HepG2 (cell line): ENCODE results near the gene PLBD2. TPM values are rescaled to one million over a fixed set of nuclear protein-coding genes. Genes with fewer than 3 reads are reported as not detected.

Experiments used
- ELF3 ChIP-seq: IDR thresholded peaks from 2 replicates; pipeline ENCODE4 v1.6.1; 2016; ENCODE audit warnings: missing genetic modification reagents, missing compliant biosample characterization
- ESRRA ChIP-seq: sonication (generic); formaldehyde crosslinking; IDR thresholded peaks from 2 replicates; pipeline ENCODE4 v1.5.1; 2020; ENCODE audit warnings: mild to moderate bottlenecking, low read depth, missing genetic modification reagents
- FOXK1 ChIP-seq: sonication (generic); formaldehyde crosslinking; IDR thresholded peaks from 2 replicates; pipeline ENCODE4 v1.4.0; 2020; ENCODE audit warnings: low read depth, missing genetic modification reagents, borderline replicate concordance
- MIER2 ChIP-seq: IDR thresholded peaks from 2 replicates; pipeline ENCODE4 v1.6.1; 2016; ENCODE audit warnings: missing biosample characterization, missing genetic modification reagents
- NCOA2 ChIP-seq: sonication (generic); formaldehyde crosslinking; IDR thresholded peaks from 2 replicates; pipeline ENCODE4 v1.8.0; 2022; ENCODE audit warnings: inconsistent platforms
- NFE2L1 ChIP-seq: sonication (generic); formaldehyde crosslinking; IDR thresholded peaks from 2 replicates; pipeline ENCODE4 v1.4.0; 2020; ENCODE audit warnings: missing genetic modification reagents, mild to moderate bottlenecking, borderline replicate concordance
- SMAD3 ChIP-seq: sonication (generic); formaldehyde crosslinking; IDR thresholded peaks from 2 replicates; pipeline ENCODE4 v1.4.0; 2020; ENCODE audit warnings: missing genetic modification reagents
- STAT5B ChIP-seq: sonication (generic); formaldehyde crosslinking; IDR thresholded peaks from 2 replicates; pipeline ENCODE4 v1.4.0; 2020; ENCODE audit warnings: missing genetic modification reagents
- TCF7L2 ChIP-seq: IDR thresholded peaks from 2 replicates; pipeline ENCODE4 v1.6.1; 2011; ENCODE audit warnings: mild to moderate bottlenecking, low read depth, low read length, moderate library complexity
- ZMAT5 ChIP-seq: sonication (generic); formaldehyde crosslinking; IDR thresholded peaks from 2 replicates; pipeline ENCODE4 v1.5.0; 2020; ENCODE audit warnings: mild to moderate bottlenecking, low read depth, missing genetic modification reagents, borderline replicate concordance
- ZNF33B ChIP-seq: sonication (generic); formaldehyde crosslinking; IDR thresholded peaks from 2 replicates; pipeline ENCODE4 v1.5.1; 2020; ENCODE audit warnings: mild to moderate bottlenecking, missing genetic modification reagents
- ZNF484 ChIP-seq: sonication (generic); formaldehyde crosslinking; IDR thresholded peaks from 2 replicates; pipeline ENCODE4 v1.5.1; 2020; ENCODE audit warnings: mild to moderate bottlenecking, low read depth, missing genetic modification reagents, borderline replicate concordance
- polyA plus RNA-seq, 8 experiments: library from polyadenylated mRNA; depleted of rRNA in 3 of 8; stranded (reverse) in 7 of 8; unstranded in 1 of 8; fragments of >200 nt; fragmentation: Illumina TruSeq in 4 of 8; extraction: Trizol in 4 of 8; gene quantifications; 2 replicates each; pipeline versions ENCODE4 v1.2.1 to v1.2.3, GENCODE V29; 2011 to 2016; ENCODE audit warnings: low read depth in 4 of 8, missing spikeins in 1 of 8, mixed read lengths in 1 of 8; ENCODE audit not compliant: insufficient read depth in 1 of 8
- total RNA-seq, 5 experiments: library from RNA; depleted of rRNA; stranded (reverse); fragments of >200 nt; fragmentation: Illumina TruSeq; extraction: Trizol; gene quantifications; 2 replicates each; pipeline ENCODE4 v1.2.3, GENCODE V29; 2016; ENCODE audit warnings: low read depth in 1 of 5
- TF ChIP-seq, protein P1 (sequence below): sonication (generic); formaldehyde crosslinking; IDR thresholded peaks from 2 replicates; pipeline ENCODE4 v1.8.1; 2022; ENCODE audit warnings: low read depth, mild to moderate bottlenecking, missing genetic modification reagents
- TF ChIP-seq, protein P2 (sequence below): sonication (generic); formaldehyde crosslinking; IDR thresholded peaks from 2 replicates; pipeline ENCODE4 v1.4.0; 2020; ENCODE audit warnings: missing genetic modification reagents
- TF ChIP-seq, protein P3 (sequence below): sonication (generic); formaldehyde crosslinking; IDR thresholded peaks from 2 replicates; pipeline ENCODE4 v1.5.1; 2020; ENCODE audit warnings: missing genetic modification reagents, mild to moderate bottlenecking, borderline replicate concordance

Gene PLBD2
- total and polyA plus RNA-seq, 2 of the 13 experiments (the other 11 are each of a cell fraction or from before 2014, with no cell fraction given): 6.7 to 8.5 TPM

DNA sequence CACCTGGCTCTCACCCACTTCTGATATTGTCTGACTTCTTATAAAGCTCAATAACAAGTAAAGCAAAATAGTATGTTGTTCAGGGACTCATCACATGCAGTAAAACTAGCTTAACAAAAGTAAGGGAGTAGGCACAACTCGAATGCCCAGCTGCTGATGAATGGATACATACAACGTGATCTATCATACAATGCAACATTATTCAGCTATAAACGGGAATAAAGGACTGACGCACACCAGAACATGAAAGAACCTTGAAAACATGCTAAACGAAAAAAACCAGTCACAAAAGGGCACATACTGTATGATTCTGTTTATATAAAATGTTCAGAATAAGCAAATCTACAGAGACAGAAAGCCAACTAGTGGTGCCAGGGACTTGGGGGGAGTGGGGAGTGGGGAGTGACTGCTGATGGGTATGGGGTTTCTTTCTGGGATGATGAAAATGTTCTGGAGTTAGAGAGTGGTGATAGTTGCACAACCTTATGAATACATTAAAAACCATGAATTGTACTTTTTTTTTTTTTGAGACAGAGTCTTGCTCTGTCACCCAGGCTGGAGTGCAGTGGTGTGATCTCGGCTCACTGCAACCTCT, 11.1 kb downstream of the PLBD2 start (continued):
- no peak for TF ChIP-seq TCF7L2
- TF ChIP-seq ZMAT5 (CRISPR knock-in tag): no peak
- TF ChIP-seq MIER2: no peak
- TF ChIP-seq ESRRA (CRISPR knock-in tag): no peak
- no peak for TF ChIP-seq STAT5B
- TF ChIP-seq NFE2L1 (CRISPR knock-in tag): no peak
- TF ChIP-seq ZNF33B (CRISPR knock-in tag): no peak
- TF ChIP-seq, protein P1, sequence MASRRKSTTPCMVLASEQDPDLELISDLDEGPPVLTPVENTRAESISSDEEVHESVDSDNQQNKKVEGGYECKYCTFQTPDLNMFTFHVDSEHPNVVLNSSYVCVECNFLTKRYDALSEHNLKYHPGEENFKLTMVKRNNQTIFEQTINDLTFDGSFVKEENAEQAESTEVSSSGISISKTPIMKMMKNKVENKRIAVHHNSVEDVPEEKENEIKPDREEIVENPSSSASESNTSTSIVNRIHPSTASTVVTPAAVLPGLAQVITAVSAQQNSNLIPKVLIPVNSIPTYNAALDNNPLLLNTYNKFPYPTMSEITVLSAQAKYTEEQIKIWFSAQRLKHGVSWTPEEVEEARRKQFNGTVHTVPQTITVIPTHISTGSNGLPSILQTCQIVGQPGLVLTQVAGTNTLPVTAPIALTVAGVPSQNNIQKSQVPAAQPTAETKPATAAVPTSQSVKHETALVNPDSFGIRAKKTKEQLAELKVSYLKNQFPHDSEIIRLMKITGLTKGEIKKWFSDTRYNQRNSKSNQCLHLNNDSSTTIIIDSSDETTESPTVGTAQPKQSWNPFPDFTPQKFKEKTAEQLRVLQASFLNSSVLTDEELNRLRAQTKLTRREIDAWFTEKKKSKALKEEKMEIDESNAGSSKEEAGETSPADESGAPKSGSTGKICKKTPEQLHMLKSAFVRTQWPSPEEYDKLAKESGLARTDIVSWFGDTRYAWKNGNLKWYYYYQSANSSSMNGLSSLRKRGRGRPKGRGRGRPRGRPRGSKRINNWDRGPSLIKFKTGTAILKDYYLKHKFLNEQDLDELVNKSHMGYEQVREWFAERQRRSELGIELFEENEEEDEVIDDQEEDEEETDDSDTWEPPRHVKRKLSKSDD (CRISPR knock-in tag): no peak
- no peak for TF ChIP-seq FOXK1 (CRISPR knock-in tag)
- TF ChIP-seq ELF3 (CRISPR knock-in tag): no peak
- no peak for TF ChIP-seq NCOA2 (CRISPR knock-in tag)
- no peak for TF ChIP-seq ZNF484 (CRISPR knock-in tag)
- no peak for TF ChIP-seq SMAD3 (CRISPR knock-in tag)
- TF ChIP-seq, protein P2, sequence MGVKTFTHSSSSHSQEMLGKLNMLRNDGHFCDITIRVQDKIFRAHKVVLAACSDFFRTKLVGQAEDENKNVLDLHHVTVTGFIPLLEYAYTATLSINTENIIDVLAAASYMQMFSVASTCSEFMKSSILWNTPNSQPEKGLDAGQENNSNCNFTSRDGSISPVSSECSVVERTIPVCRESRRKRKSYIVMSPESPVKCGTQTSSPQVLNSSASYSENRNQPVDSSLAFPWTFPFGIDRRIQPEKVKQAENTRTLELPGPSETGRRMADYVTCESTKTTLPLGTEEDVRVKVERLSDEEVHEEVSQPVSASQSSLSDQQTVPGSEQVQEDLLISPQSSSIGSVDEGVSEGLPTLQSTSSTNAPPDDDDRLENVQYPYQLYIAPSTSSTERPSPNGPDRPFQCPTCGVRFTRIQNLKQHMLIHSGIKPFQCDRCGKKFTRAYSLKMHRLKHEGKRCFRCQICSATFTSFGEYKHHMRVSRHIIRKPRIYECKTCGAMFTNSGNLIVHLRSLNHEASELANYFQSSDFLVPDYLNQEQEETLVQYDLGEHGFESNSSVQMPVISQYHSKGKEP (CRISPR knock-in tag): no peak
- TF ChIP-seq, protein P3, sequence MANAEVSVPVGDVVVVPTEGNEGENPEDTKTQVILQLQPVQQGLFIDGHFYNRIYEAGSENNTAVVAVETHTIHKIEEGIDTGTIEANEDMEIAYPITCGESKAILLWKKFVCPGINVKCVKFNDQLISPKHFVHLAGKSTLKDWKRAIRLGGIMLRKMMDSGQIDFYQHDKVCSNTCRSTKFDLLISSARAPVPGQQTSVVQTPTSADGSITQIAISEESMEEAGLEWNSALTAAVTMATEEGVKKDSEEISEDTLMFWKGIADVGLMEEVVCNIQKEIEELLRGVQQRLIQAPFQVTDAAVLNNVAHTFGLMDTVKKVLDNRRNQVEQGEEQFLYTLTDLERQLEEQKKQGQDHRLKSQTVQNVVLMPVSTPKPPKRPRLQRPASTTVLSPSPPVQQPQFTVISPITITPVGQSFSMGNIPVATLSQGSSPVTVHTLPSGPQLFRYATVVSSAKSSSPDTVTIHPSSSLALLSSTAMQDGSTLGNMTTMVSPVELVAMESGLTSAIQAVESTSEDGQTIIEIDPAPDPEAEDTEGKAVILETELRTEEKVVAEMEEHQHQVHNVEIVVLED (CRISPR knock-in tag): no peak
